ENCODE results near the gene LRRC61. TPM values are rescaled to one million over a fixed set of nuclear protein-coding genes. Genes with fewer than 3 reads are reported as not detected.
A peak's percentile ranks its signal among the peaks of the same experiment; 100 is the strongest.
"Not testable (repeated sequence)": the region's sequence is repeated elsewhere in the genome, so short reads cannot be mapped to it uniquely, and the experiment has no call there.

LRRC61 gene
- polyA plus RNA-seq, 12 donors = 3.6 to 11.1 (median 5.7) TPM; not detected in 1

- DNase-seq = no peak
Observed at GRCh38 chr7:150382123-150382843, 59.1 kb downstream of the LRRC61 start.

GRCh38 chr7:150382844-150383225 lies 59.7 kb downstream of the LRRC61 start:
- no peak for DNase-seq

GRCh38 chr7:150383710-150384397 lies 60.7 kb downstream of the LRRC61 start:
- DNase-seq = peak; percentile 48

- DNase-seq = no peak
Observed at GRCh38 chr7:150384406-150385301, 61.5 kb downstream of the LRRC61 start.

- DNase-seq = no peak
Observed at GRCh38 chr7:150385302-150385723, 62.2 kb downstream of the LRRC61 start.

- DNase-seq = not testable (repeated sequence)
Observed at GRCh38 chr7:150385884-150386283, 62.7 kb downstream of the LRRC61 start.

Other genes with a start within 250 kb of the LRRC61 start
- gene ACTR3C, start 190 bp downstream of the LRRC61 start, polyA plus RNA-seq (ENCODE audit: insufficient read length in 12 of 12) = 1 to 10 TPM in 9 of 12 donors, under 1 TPM in 1, not detected in 2; 0.44 to 2.0 (median 1.4) TPM
- gene RARRES2, start 18.3 kb downstream of the LRRC61 start, polyA plus RNA-seq (ENCODE audit: insufficient read length in 12 of 12) = 10 to 100 TPM in 11 of 12 donors, not detected in 1; 36.6 to 55.1 (median 47.5) TPM
- 100 to 1,000 TPM in 1 of 12 donors, 10 to 100 TPM in 11; 49.8 to 195 (median 67.2) TPM for gene REPIN1, start 45.5 kb downstream of the LRRC61 start, polyA plus RNA-seq (ENCODE audit: insufficient read length in 12 of 12)
- gene ZNF775, start 56.0 kb downstream of the LRRC61 start, polyA plus RNA-seq (ENCODE audit: insufficient read length in 12 of 12) = 1 to 10 TPM in 11 of 12 donors, not detected in 1; 3.4 to 9.4 (median 5.1) TPM
- 10 to 100 TPM in 1 of 12 donors, 1 to 10 TPM in 10, not detected in 1; 5.4 to 11.2 (median 6.5) TPM for gene GIMAP8, start 127.3 kb downstream of the LRRC61 start, polyA plus RNA-seq (ENCODE audit: insufficient read length in 12 of 12)
- gene GIMAP7, start 191.5 kb downstream of the LRRC61 start, polyA plus RNA-seq (ENCODE audit: insufficient read length in 12 of 12) = 10 to 100 TPM in 7 of 12 donors, 1 to 10 TPM in 4, not detected in 1; 7.4 to 15.2 (median 10.5) TPM
- 10 to 100 TPM in 11 of 12 donors, not detected in 1; 17.2 to 41.1 (median 19.7) TPM for gene GIMAP4, start 244.0 kb downstream of the LRRC61 start, polyA plus RNA-seq (ENCODE audit: insufficient read length in 12 of 12)

All from muscle of arm (tissue), 12 donors.